HG02678 (cell line): ENCODE data around the gene CWC15.
"Not testable (repeated sequence)": the region's sequence is repeated elsewhere in the genome, so short reads cannot be mapped to it uniquely, and the experiment has no call there.

Source experiments
- ATAC-seq: cut with Tn5 transposase; IDR thresholded peaks from one replicate; pipeline ENCODE4 v1.9.1; 2021; ENCODE audit warnings: mild to moderate bottlenecking, moderate library complexity; ENCODE audit not compliant: unreplicated experiment

CWC15 gene

DNA sequence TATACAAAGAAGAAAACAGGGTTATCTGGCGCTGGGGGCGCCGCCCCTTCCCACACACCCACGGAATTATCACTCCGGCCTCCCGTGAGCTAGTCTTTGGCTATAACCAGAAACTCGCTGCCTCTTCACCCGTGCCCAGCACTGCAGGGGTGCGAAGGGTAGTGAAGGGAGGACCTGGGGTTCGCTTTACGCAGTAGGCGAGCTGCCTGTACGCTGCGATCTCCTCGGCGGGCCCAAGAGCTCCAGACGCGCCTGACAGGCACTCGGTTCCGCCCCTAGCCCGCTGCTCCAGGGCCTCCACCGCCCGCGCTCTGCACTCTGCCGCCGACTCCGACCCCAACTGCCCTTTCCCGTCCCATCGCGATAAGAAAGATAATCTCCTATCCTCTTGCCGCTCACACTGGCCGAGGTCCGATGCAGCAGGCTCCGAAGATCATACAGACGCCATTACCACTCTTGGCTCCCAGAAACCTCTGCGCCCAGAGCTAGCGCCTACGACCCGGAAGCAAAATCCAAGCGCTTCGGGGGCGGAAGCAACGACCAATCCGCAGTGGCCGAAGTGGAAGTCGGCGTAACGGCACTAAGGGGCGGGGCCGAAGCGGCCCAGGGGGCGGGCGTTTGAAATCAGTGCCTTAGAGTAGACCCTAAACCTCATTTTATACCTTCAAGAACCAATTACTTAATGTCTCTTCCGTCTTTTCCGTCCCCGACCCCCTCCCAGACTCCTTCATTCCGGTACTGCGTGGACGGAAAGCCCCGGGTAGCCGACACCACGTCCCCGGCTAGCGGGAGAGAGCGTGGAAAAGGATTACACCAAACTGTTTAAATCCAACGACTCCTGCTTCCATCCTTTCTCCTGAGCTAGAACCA, at the start of gene CWC15, which contains the start of gene KDM4D:
Gene CWC15 (minus strand): TSS at position 458 of the 870 bp plus-strand sequence. CDS start 1,371 bp downstream, outside the sequence.
Gene KDM4D (plus strand): TSS at position 611 of the 870 bp plus-strand sequence. CDS start 23,664 bp downstream, outside the sequence.
- ATAC-seq, result peak; percentile 100

- ATAC-seq, result not testable (repeated sequence)
Observed at GRCh38 chr11:95021468-95021867, 48.1 kb upstream of the CWC15 start.

DNA sequence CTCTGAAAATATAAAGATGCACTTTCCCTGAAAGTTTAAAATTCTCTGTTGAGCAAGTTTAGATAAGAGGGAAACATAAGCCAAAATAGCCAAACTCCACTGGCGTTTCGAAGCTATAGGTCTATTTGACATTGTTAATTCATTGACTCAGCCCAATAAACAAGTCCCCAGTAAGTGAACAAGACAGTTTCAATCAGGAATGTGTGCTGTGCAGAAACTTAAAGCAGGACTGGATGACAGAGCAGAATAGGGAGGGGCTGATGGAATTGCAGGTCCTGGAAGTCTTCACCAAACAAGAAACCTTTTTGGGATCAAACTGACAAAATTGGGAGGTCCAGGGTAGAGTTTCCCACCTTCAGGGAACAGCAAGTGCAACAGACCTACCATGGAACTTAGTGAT, 42.8 kb upstream of the CWC15 start:
- ATAC-seq, result no peak

GRCh38 chr11:95014184-95014821, 40.9 kb upstream of the CWC15 start:
- no peak for ATAC-seq

- ATAC-seq, result no peak
Observed at GRCh38 chr11:95011376-95011775, 38.0 kb upstream of the CWC15 start.

DNA sequence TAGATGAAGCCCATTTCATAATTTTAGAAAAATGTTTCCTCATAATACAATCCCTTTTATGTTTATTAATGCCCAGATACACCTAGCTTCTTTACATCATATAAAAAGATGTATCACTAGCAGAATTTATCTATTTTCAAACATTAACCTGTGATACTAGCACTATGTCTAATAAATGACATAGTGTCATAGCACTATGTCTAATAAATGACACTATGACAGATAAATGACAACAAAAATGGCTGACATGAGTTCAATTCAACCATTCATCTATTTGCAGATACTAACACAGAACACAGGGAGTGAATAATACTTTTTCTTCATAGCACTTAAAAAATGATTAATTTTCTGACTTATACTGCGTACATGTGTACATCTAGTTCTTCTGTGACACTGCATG, 32.3 kb upstream of the CWC15 start:
- ATAC-seq, result no peak

GRCh38 chr11:95003716-95004115, 30.4 kb upstream of the CWC15 start:
- ATAC-seq, result no peak

DNA sequence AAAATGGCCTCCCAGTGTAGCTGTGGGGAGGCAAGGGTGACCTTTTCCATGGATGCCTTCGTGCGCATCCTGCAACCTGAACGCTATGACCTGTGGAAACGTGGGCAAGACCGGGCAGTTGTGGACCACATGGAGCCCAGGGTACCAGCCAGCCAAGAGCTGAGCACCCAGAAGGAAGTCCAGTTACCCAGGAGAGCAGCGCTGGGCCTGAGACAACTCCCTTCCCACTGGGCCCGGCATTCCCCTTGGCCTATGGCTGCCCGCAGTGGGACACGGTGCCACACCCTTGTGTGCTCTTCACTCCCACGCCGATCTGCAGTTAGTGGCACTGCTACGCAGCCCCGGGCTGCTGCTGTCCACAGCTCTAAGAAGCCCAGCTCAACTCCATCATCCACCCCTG, 24.9 kb upstream of the CWC15 start:
- ATAC-seq, result no peak

- ATAC-seq, result no peak
Observed at GRCh38 chr11:94997437-94997836, 24.1 kb upstream of the CWC15 start.

DNA sequence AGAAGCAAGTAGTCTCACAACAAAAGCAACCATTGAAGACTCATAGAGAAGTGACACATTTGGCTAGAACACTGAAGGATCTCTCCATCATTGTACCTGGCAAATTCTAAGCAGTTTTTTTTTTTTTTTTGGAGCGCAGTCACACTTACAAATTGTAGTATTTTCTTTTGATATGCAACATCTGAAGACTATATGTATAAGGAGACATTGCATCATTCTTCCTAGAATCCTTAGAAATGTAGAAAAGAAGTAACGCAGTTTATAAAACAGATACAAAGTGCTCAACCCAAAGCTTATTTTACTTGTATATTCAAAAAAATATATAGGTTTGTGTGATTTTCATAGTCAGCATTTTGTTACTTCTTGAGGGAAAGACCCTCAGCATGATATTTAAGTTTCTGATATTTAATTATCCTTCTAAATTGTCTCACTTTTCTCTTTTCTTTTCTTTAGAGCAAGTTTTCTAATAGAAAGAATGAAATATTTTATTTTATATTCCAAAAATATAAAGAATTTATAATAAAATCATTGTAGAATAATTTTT, 20.1 kb upstream of the CWC15 start:
- ATAC-seq, result no peak

- ATAC-seq, result no peak
Observed at GRCh38 chr11:94988748-94989147, 15.4 kb upstream of the CWC15 start.

- no peak for ATAC-seq
Observed at GRCh38 chr11:94987378-94987777, 14.0 kb upstream of the CWC15 start.

DNA sequence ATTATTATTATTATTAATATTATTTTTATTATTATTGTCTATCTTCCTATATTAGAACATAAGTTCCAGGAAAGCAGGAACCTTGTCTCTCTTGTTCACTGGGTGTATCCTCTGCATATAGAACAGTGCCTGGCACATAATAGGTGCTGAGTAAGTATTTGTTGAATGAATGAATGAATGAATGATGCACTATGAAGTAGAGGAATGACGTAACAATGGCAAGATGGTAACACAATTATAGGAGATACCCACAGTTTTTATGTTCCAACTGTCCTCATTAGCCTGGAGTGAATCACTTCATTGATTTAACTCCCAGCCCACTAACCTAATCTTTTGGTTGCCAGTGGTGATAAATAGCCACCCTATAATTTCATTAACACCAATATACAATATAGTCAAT, 2.2 kb upstream of the CWC15 start:
- no peak for ATAC-seq

DNA sequence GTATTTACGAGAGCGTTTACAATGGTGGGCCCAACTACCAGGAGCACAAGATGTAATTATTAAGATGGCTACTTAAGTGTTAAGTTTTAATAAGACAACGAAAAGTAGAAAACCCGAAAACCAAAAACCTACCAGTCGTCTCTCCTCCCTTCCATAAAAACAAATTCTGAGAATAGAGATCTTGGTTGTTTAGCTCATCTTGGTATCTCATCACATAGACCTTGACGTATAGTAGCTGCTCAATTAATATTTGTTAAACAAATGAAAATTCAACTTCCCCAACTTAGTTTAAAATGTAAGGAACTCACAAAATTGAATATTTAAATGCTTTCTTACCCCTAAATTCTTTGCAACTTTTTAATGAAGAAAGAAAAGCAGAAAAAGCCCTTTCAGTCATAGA, 822 bp upstream of the CWC15 start:
- no peak for ATAC-seq

- ATAC-seq, result no peak
Observed at GRCh38 chr11:94972700-94973098, 657 bp downstream of the CWC15 start.

GRCh38 chr11:94968334-94968958, 4.9 kb downstream of the CWC15 start:
- no peak for ATAC-seq

DNA sequence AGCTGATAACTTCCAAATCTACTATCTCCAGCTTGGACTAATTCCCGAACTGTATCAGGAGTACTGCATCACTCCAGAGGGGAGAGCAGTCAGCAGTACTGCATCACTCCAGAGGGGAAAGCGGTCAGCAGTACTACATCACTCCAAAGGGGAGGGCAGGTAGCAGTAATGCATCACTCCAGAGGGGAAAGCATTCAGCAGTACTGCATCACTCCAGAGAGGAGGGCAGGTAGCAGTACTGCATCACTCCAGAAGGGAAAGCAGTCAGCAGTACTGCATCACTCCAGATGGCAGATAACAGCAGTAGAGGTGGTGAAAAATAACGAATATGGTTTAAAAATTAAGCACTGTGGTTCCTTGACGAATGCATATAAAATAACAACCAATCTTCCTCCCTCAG, 8.4 kb downstream of the CWC15 start:
- ATAC-seq, result no peak

- ATAC-seq, result no peak
Observed at GRCh38 chr11:94961255-94961654, 12.1 kb downstream of the CWC15 start.

DNA sequence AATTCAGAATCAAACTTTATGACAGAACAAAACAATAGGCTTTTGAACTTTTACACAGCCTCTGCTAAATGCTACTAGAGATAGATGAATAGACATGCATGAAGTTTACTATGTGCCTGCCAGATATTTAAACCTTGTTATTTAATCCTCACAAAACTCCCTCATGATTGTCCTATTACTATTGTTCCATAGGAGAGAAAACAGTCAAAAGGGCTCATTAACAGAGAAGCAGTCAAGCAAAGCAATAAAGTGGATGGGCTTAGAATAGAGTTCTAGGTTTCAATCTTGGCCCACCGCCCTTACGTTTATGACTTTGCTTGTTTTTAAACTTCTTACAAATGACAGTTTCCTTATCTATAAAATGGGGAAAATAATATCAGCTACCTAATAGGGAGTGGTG, 12.9 kb downstream of the CWC15 start:
- no peak for ATAC-seq

DNA sequence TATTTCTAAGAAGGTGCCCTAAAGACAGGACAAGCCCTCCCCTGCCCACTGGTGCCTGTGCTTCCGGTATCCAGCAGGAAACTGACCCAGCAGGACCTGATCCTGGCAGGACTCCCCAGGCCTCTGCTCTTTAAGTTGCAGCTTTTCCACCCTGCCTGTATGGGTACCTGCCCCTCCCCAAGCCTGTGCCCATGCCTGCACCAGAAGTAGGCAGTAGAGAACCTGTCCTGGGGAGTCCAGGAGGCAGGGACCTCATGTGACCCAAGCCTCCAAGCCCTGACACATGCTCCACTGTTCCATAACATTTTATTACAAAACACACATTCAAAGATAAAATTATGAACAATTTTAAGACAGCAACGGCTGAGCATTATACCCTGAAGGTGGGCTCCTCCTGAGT, 14.2 kb downstream of the CWC15 start:
- no peak for ATAC-seq

DNA sequence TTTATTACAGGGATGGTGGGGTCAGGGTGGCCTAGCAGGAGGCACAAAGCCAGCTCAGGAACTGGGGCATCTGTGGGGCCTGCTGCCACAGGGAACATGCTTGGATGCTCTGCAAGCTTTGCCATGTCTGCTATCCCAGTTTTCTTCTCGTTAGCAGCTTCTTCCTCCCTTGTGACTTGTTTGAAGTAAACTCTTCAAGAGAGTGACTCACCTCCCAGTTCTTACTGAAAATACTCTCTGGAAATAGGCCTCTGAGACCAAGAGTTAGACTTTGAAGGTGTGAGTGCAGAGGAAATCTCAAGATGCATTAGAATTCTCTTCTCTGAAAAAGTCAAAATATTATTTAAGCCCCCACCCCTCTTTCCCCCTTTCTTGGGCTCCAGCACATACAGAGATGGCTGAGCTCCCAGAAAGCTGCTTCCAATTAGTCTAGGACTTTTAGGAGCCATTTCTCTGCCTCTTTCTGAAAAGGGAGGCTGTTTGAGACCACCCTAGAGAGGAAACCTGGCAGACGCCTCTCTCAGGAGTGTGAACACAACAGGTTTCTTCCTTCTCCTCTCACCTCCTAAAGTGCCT, 15.1 kb downstream of the CWC15 start:
- ATAC-seq, result no peak
